Measurements from ENCODE around the gene UST. TPM values are rescaled to one million over a fixed set of nuclear protein-coding genes. Genes with fewer than 3 reads are reported as not detected.
A peak's percentile ranks its signal among the peaks of the same experiment; 100 is the strongest.
"Not testable (repeated sequence)": the region's sequence is repeated elsewhere in the genome, so short reads cannot be mapped to it uniquely, and the experiment has no call there.

UST gene
- total and polyA plus RNA-seq, 8 donors = 3.7 to 20.9 (median 8.6) TPM

GRCh38 chr6:149032599-149033405, 286.0 kb downstream of the UST start:
- DNase-seq (peak in 2 of 6 donors; percentile 30 to 38), ATAC-seq (peak in 3 of 4 donors; percentile 30 to 53 (median 43)), FAIRE-seq (no peak)
- intact Hi-C loops (cut with DNase I) = no loop called here
- Histone ChIP-seq H3K36me3 (no peaks in the 10 kb centered on the region), H3K27ac (peak overlapping the region; percentile 9 to 62 (median 28)), H3K9me3 (no peaks in the 10 kb centered on the region), H3K27me3 (no peaks in the 10 kb centered on the region), H3K4me3 (no peak overlapping the region), H3K4me1 (peaks cover 0 to 15% (median 4%) of the 10 kb centered on the region in 3 donors)
- no peak for TF ChIP-seq CTCF (IDR thresholded peaks at IDR 0.05)
- 37 to 47% methylated on average over 8 of the region's 8 CpGs for WGBS, 2 donors

- WGBS, 2 donors = 66 to 78% methylated on average over 5 of the region's 5 CpGs
- no peak for DNase-seq
- Histone ChIP-seq H3K27me3 (no peaks in the 10 kb centered on the region), H3K9me3 (no peaks in the 10 kb centered on the region), H3K4me3 (no peak overlapping the region), H3K27ac (peak overlapping the region in 3 of 4 donors; percentile 9 to 28 (median 17)), H3K36me3 (no peaks in the 10 kb centered on the region), H3K4me1 (peaks cover 0 to 15% (median 4%) of the 10 kb centered on the region in 3 donors)
- no peak for FAIRE-seq
- no peak for ATAC-seq
- no peak for TF ChIP-seq CTCF (IDR thresholded peaks at IDR 0.05)
- intact Hi-C loops (cut with DNase I) = no loop called here
Measured at GRCh38 chr6:149033454-149033853, 286.6 kb downstream of the UST start.

- ATAC-seq (no peak), DNase-seq (no peak), FAIRE-seq (no peak)
- no peaks in the 10 kb centered on the region for H3K27me3 ChIP-seq
- no peaks in the 10 kb centered on the region for H3K9me3 ChIP-seq
- 51 to 69% methylated on average over 5 of the region's 5 CpGs for WGBS, 2 donors
- H3K4me1 ChIP-seq = peaks cover 0 to 10% (median 4%) of the 10 kb centered on the region in 3 donors
- no peaks in the 10 kb centered on the region for H3K36me3 ChIP-seq
- H3K27ac ChIP-seq = no peak overlapping the region
- H3K4me3 ChIP-seq = no peak overlapping the region
- intact Hi-C loops (cut with DNase I) = no loop called here
- TF ChIP-seq CTCF (IDR thresholded peaks at IDR 0.05) = no peak
Measured at GRCh38 chr6:149035766-149036165, 288.9 kb downstream of the UST start.

- no peak overlapping the region for H3K4me3 ChIP-seq
- no peak for FAIRE-seq
- DNase-seq = peak in 1 of 6 donors; percentile 40
- intact Hi-C loops (cut with DNase I) = no loop called here
- ATAC-seq = no peak
- WGBS, 2 donors = 86 to 89% methylated on average over 22 of the region's 22 CpGs
- TF ChIP-seq CTCF (IDR thresholded peaks at IDR 0.05) = no peak
- no peak overlapping the region for H3K27ac ChIP-seq
- no peaks in the 10 kb centered on the region for H3K36me3 ChIP-seq
- H3K27me3 ChIP-seq = no peaks in the 10 kb centered on the region
- H3K4me1 ChIP-seq = peaks cover 0 to 10% (median 4%) of the 10 kb centered on the region in 3 donors
- no peaks in the 10 kb centered on the region for H3K9me3 ChIP-seq
Measured at GRCh38 chr6:149037051-149037671, 290.3 kb downstream of the UST start.

GRCh38 chr6:149039025-149039424, 292.2 kb downstream of the UST start:
- DNase-seq; H3K27me3 ChIP-seq; H3K4me1 ChIP-seq; H3K4me3 ChIP-seq; H3K36me3 ChIP-seq; FAIRE-seq; H3K27ac ChIP-seq; intact Hi-C loops (cut with DNase I); H3K9me3 ChIP-seq; ATAC-seq: not testable (repeated sequence)
- 91 to 96% methylated on average over 7 of the region's 7 CpGs for WGBS, 2 donors
